ENCODE results near the gene DHRSX.

The DHRSX gene

DNA sequence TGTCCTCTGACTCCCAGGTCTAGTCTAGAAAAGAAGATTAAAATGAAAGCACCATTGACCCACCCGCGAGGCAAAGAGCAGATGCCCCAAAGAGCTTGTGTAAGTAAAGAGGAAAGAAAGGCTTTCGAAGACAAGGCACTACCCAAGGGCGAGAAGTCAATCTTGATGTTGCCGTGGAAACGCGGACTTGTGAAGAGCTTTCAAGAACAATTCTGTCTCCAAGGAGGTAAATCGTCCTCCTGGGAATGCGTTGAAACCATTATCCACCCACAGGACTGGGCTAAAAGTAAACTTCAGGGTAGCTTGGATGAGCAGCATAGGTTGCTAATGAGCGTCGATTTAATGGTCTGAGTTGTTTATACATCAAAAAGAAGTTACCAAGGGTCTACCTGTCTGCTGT is 189.3 kb downstream of the DHRSX start:
- no peak for DNase-seq (ENCODE audit: low spot score)
- no peak for ATAC-seq (ENCODE audit: low read depth)

GRCh38 chrX:2301901-2302300 is 198.9 kb downstream of the DHRSX start:
- no peak for ATAC-seq (ENCODE audit: low read depth)
- no peaks in the 10 kb centered on the region for H3K36me3 ChIP-seq (ENCODE audit: low read depth)

More for the DNA sequence above, 189.3 kb downstream of the DHRSX start:
- no peaks in the 10 kb centered on the region for H3K9me3 ChIP-seq (ENCODE audit: severe bottlenecking)
- H3K27me3 ChIP-seq (ENCODE audit: insufficient read depth, poor library complexity, severe bottlenecking) = no peaks in the 10 kb centered on the region
- no peaks in the 10 kb centered on the region for H3K4me1 ChIP-seq (ENCODE audit: insufficient read depth, poor library complexity, severe bottlenecking)
- H3K36me3 ChIP-seq (ENCODE audit: low read depth) = no peaks in the 10 kb centered on the region
- no peak overlapping the region for H3K4me3 ChIP-seq (ENCODE audit: severe bottlenecking)
- TF ChIP-seq, protein P1, sequence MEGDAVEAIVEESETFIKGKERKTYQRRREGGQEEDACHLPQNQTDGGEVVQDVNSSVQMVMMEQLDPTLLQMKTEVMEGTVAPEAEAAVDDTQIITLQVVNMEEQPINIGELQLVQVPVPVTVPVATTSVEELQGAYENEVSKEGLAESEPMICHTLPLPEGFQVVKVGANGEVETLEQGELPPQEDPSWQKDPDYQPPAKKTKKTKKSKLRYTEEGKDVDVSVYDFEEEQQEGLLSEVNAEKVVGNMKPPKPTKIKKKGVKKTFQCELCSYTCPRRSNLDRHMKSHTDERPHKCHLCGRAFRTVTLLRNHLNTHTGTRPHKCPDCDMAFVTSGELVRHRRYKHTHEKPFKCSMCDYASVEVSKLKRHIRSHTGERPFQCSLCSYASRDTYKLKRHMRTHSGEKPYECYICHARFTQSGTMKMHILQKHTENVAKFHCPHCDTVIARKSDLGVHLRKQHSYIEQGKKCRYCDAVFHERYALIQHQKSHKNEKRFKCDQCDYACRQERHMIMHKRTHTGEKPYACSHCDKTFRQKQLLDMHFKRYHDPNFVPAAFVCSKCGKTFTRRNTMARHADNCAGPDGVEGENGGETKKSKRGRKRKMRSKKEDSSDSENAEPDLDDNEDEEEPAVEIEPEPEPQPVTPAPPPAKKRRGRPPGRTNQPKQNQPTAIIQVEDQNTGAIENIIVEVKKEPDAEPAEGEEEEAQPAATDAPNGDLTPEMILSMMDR (IDR thresholded peaks at IDR 0.05; ENCODE audit: poor library complexity, severe bottlenecking) = no peak
- no peak overlapping the region for H3K27ac ChIP-seq (ENCODE audit: poor library complexity, severe bottlenecking)

DNA sequence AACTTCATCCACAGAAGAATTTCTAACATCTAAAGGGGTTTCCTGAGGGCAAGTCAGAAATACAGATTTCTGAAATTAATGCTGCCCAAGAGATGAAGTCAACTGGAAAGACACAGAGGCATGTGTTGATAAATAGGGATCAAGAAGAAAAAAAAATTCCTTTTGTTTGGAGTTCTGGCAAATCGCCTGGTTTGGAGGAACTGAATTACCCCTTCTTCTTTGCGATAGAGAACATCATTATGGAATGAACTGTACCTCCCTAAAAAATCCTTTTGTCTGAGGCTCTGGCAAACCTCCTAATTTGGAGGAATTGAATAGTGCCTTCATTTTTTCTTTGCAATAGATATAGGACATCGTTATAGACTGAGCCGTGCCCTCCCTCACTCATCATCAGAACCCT is 200.9 kb downstream of the DHRSX start:
- Histone ChIP-seq H3K27ac (ENCODE audit: poor library complexity, severe bottlenecking) (no peak overlapping the region), H3K9me3 (ENCODE audit: severe bottlenecking) (no peaks in the 10 kb centered on the region), H3K4me3 (ENCODE audit: severe bottlenecking) (no peak overlapping the region), H3K4me1 (ENCODE audit: insufficient read depth, poor library complexity, severe bottlenecking) (peaks cover 3% of the 10 kb centered on the region), H3K36me3 (ENCODE audit: low read depth) (no peaks in the 10 kb centered on the region), H3K27me3 (ENCODE audit: insufficient read depth, poor library complexity, severe bottlenecking) (no peaks in the 10 kb centered on the region)
- ATAC-seq (ENCODE audit: low read depth) (no peak), DNase-seq (ENCODE audit: low spot score) (no peak)
- TF ChIP-seq, protein P1 (IDR thresholded peaks at IDR 0.05; ENCODE audit: poor library complexity, severe bottlenecking) = no peak

More at GRCh38 chrX:2301901-2302300, 198.9 kb downstream of the DHRSX start:
- no peaks in the 10 kb centered on the region for H3K9me3 ChIP-seq (ENCODE audit: severe bottlenecking)
- no peak overlapping the region for H3K27ac ChIP-seq (ENCODE audit: poor library complexity, severe bottlenecking)
- DNase-seq (ENCODE audit: low spot score) = no peak
- no peak overlapping the region for H3K4me3 ChIP-seq (ENCODE audit: severe bottlenecking)
- TF ChIP-seq, protein P1 (IDR thresholded peaks at IDR 0.05; ENCODE audit: poor library complexity, severe bottlenecking) = no peak
- H3K27me3 ChIP-seq (ENCODE audit: insufficient read depth, poor library complexity, severe bottlenecking) = no peaks in the 10 kb centered on the region
- peaks cover 3% of the 10 kb centered on the region for H3K4me1 ChIP-seq (ENCODE audit: insufficient read depth, poor library complexity, severe bottlenecking)

- Histone ChIP-seq H3K36me3 (ENCODE audit: low read depth) (no peaks in the 10 kb centered on the region), H3K9me3 (ENCODE audit: severe bottlenecking) (no peaks in the 10 kb centered on the region), H3K27ac (ENCODE audit: poor library complexity, severe bottlenecking) (no peak overlapping the region), H3K27me3 (ENCODE audit: insufficient read depth, poor library complexity, severe bottlenecking) (no peaks in the 10 kb centered on the region), H3K4me3 (ENCODE audit: severe bottlenecking) (no peak overlapping the region), H3K4me1 (ENCODE audit: insufficient read depth, poor library complexity, severe bottlenecking) (no peaks in the 10 kb centered on the region)
- TF ChIP-seq, protein P1 (IDR thresholded peaks at IDR 0.05; ENCODE audit: poor library complexity, severe bottlenecking) = no peak
- DNase-seq (ENCODE audit: low spot score) (no peak), ATAC-seq (ENCODE audit: low read depth) (no peak)
Observed at GRCh38 chrX:2286731-2287130, 214.0 kb downstream of the DHRSX start.

DNA sequence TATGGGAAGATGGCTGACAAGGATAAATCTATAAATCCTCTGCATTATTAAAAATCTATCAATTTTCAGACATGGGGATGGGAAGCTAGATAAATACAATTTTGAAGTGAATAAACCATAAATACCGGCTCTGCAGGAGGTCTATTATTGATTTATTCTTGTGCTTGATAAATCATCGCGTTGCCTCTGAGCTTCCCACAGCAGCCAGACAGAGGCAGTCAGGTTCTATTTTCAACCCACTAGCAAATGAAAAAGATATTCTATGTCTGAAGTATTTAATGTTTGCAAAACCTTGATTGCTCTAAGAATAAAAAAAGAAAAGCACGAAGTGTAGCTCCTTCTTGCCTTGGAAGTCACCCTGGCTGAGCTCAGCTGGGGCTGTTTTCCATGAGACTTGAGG is 216.2 kb downstream of the DHRSX start:
- Histone ChIP-seq H3K4me1 (ENCODE audit: insufficient read depth, poor library complexity, severe bottlenecking) (no peaks in the 10 kb centered on the region), H3K4me3 (ENCODE audit: severe bottlenecking) (no peak overlapping the region), H3K27ac (ENCODE audit: poor library complexity, severe bottlenecking) (no peak overlapping the region), H3K36me3 (ENCODE audit: low read depth) (no peaks in the 10 kb centered on the region), H3K9me3 (ENCODE audit: severe bottlenecking) (no peaks in the 10 kb centered on the region), H3K27me3 (ENCODE audit: insufficient read depth, poor library complexity, severe bottlenecking) (no peaks in the 10 kb centered on the region)
- DNase-seq (ENCODE audit: low spot score) (no peak), ATAC-seq (ENCODE audit: low read depth) (no peak)
- TF ChIP-seq, protein P1 (IDR thresholded peaks at IDR 0.05; ENCODE audit: poor library complexity, severe bottlenecking) = no peak

All from RWPE2 (cell line).